HFF-Myc (cell line): ENCODE measurements around the gene NOL4L.

Experiments used
- DNase-seq: peaks from one replicate; pipeline ENCODE4 v3.0.0-alpha.2; 2011; ENCODE audit warnings: low read depth; ENCODE audit errors: extremely low read depth
- H3K4me3 ChIP-seq: replicated peaks from 2 replicates; pipeline ENCODE4 v1.5.1; 2011; ENCODE audit warnings: low read depth, mild to moderate bottlenecking, control low read depth, low read length
- TF ChIP-seq, protein P1 (sequence below): IDR thresholded peaks from 2 replicates; pipeline ENCODE4 v1.5.1; 2012; ENCODE audit warnings: mild to moderate bottlenecking, low read depth, low read length, control low read depth; ENCODE audit errors: missing control alignments

Gene NOL4L

DNA sequence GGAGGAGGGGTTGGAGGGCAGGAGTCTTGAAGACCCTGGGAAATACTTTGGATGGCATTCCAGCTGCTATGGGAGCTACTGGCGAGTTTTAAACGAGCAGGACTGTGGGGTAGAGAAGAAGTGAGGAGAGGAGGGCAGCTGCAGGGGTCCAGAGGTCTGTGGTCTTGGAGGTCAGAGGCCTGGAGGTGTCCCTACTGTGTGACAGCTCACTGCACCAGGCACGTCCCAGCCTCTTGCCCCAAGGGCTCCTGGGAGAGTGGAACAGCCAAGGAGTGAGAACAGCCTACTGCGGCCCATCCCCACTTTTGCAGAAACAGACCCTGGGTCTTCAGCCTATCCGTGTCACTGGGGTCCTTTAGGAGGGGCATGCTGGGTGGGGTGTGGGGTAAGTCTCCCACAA, 2.9 kb upstream of the NOL4L start:
- no peak for DNase-seq
- H3K4me3 ChIP-seq: no peak overlapping the region
- TF ChIP-seq, protein P1, sequence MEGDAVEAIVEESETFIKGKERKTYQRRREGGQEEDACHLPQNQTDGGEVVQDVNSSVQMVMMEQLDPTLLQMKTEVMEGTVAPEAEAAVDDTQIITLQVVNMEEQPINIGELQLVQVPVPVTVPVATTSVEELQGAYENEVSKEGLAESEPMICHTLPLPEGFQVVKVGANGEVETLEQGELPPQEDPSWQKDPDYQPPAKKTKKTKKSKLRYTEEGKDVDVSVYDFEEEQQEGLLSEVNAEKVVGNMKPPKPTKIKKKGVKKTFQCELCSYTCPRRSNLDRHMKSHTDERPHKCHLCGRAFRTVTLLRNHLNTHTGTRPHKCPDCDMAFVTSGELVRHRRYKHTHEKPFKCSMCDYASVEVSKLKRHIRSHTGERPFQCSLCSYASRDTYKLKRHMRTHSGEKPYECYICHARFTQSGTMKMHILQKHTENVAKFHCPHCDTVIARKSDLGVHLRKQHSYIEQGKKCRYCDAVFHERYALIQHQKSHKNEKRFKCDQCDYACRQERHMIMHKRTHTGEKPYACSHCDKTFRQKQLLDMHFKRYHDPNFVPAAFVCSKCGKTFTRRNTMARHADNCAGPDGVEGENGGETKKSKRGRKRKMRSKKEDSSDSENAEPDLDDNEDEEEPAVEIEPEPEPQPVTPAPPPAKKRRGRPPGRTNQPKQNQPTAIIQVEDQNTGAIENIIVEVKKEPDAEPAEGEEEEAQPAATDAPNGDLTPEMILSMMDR: no peak

DNA sequence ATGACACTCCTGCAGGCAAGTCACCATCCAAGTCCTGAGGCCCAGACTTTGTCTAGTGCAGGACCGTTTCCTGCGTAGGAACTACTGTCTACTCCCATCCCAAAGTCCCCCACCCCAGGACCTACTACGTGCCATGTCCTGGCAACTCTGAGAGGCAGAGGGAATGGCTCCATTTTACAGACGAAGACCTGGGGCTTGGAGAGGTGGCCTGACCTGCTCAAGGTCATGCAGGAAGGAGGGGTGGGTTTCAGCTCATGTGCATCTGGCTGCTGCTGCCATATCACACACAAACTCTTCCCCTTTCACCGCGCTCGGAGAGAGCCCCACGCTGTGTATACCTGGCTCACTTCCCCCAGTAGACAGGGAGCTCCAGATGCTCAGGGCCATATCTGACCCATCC, 1.2 kb upstream of the NOL4L start:
- DNase-seq: no peak
- TF ChIP-seq, protein P1: no peak
- H3K4me3 ChIP-seq: no peak overlapping the region

DNA sequence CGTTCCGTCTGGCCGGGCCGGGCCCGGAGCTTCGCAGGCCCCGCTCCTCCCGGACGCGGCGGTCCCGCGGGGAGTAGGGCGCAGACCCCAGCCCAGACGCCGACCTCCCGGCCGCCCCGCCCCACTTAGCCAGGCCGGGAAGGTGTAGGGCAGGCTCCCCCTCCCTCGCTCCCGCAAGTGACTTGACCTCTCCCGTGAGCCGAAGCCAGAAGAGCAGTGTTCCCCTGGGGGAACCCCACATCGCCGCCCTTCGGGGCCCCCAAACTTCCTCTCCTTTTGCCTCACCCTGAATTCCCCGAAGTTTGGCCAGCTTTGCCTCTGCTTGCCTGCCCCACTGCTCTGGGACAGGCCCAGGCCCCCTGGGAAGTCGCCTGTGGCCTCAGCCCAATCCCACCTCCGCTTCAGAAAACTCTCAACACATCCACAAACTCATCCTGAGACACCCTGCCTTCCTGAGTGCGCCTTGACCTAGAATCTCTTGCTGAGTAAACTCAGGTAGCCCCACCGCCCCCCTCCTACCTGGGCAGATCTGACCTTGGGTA, 524 bp upstream of the NOL4L start:
- TF ChIP-seq, protein P1: no peak
- DNase-seq: no peak
- no peak overlapping the region for H3K4me3 ChIP-seq

DNA sequence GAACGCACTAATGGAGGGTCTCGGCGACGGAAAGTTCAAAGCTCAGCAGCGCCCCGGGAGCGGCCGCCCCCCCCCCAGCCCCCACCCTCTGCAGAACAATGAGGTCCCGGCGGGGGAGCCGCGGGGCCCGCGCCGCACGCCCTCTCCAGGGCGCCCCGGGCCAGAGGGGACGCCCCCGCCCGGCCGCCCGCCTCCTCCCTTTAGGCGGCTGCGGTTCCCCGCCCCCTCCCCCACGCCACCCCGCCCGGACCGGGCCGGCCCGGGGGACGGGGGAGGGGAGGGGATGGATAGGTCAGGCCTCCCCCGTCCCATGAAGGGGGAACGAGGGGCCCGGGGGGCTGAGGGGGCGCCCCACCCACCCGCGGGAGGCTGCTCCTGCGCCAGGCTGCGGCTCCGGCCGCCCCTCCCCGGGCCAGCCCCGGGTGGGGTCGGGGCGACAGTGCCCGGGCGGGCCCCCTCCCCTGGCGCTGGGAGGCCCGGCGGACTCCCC, 1.5 kb downstream of the NOL4L start:
- TF ChIP-seq, protein P1: no peak
- no peak for DNase-seq
- no peak overlapping the region for H3K4me3 ChIP-seq

DNA sequence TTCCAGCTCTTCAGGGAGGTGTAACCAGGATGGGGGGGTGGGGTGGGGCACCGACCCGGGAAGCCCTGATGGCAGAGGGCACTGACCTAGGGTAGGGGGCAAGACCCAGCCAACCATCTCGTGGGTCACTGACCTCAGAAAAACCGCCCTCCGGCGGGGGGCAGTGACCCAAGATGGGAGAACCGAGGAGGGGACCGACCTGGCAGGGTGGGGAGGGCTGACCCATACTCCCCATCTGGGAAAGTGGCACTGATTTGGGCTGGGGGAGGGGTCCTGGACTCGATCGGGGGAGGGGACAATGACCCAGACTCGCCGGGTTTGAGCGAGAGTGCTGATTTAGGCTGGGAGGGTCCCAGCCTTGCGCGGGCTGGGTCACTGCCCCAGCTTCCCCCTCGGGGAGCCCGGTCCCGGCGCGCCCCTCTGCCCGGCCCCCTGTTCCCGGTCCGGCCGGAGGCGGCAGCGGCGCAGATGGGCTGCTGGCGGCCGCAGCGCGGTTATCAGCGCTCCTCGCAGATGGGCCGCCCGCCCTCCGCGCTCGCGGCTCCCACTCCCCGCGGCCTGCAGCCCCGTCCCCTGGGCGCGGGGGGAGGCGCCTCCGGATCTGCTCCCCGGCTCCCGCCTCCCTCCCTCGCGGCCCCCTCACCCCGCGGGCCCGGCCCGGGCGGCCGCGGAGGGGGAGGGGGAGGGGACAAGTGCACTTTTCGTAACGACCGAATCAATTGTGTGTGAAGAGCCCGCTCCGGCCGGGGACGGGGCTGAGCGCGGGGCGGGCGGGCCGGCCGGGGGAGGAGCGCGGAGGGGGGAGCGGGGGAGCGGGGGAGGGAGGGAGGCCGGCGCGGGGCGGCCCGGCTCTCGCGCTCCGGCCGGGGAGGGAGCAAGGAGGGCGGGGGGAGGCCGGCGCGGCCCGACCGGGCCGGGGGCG, 2.2 kb downstream of the NOL4L start:
- TF ChIP-seq, protein P1: no peak
- no peak for DNase-seq
- H3K4me3 ChIP-seq: no peak overlapping the region; the same call in 1 of the 2 replicates

DNA sequence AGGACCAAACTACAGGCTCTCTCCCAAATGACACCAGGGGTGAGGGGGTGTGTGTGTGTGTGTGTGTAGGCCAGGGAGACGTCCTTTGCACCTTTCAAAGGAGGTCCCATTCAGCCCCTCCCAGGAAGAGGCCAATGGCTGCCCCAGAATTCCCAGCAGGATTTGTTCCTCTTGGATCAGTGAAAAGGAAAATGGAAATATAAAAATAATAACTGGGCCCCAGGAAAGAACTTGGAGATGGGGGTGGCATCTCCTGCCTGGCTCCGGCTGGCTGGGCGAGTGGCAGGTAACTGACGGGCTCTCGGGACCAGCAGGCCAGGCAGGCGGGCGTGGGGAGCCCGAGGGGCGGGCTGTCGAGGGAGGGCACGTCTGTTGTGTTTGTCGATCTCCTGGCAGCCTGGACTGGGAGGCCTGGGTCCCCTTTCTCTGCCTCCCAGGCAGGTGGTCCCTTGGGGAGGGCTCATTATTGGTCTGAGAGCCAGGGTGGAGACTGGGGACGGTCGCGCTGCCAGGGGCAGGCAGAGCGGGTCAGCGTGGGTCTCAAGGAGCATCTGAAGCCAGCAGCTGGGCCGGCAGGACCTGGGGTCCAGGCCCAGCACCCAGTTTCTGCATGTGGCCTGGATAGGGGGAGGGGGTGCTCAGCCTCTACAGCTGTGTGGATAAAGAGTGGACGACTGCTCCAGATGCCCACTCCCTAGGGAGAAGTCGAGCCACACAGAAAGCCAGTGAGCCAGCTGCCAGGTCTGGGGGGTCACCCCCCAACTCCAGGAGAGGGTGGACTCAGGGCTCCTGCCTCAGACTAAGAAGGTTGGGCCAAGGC, 3.1 kb downstream of the NOL4L start:
- DNase-seq: no peak
- TF ChIP-seq, protein P1: no peak
- no peak overlapping the region for H3K4me3 ChIP-seq
